Large intestine (tissue), 1 donor: ENCODE data around the gene ADAM22. TPM values are rescaled to one million over a fixed set of nuclear protein-coding genes. Genes with fewer than 3 reads are reported as not detected.

Experiments used
- polyA plus RNA-seq: library from polyadenylated mRNA; unstranded; fragments of 120-200 nt; gene quantifications from one replicate; pipeline ENCODE4 v1.2.1, GENCODE V29; 2013

Gene ADAM22
- polyA plus RNA-seq, 1 donor: 5.9 TPM

Other genes with a start within 250 kb of the ADAM22 start
- 36.1 TPM for gene SLC25A40, start 57.9 kb upstream of the ADAM22 start, polyA plus RNA-seq
- gene DBF4, start 57.8 kb upstream of the ADAM22 start, polyA plus RNA-seq: 26.8 TPM